ENCODE results near the gene ICAM3. TPM values are rescaled to one million over a fixed set of nuclear protein-coding genes. Genes with fewer than 3 reads are reported as not detected.

ICAM3 gene
- total RNA-seq, 1 donor from 2014 or later: 31.3 TPM

DNA sequence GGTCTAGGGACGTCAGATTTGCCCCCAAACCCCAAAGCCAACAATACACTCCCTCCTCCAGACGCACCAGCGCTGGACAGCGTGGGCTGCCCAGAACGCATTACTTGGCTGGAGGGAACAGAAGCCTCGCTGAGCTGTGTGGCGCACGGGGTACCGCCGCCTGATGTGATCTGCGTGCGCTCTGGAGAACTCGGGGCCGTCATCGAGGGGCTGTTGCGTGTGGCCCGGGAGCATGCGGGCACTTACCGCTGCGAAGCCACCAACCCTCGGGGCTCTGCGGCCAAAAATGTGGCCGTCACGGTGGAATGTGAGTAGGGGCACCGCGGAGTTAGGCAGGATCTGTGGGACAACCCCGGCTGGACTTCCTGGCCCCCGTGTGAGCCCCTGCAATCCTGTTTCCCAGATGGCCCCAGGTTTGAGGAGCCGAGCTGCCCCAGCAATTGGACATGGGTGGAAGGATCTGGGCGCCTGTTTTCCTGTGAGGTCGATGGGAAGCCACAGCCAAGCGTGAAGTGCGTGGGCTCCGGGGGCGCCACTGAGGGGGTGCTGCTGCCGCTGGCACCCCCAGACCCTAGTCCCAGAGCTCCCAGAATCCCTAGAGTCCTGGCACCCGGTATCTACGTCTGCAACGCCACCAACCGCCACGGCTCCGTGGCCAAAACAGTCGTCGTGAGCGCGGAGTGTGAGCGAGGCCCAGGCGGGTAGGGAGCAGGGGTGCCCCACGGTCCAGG lies 45.6 kb downstream of the ICAM3 start:
- Histone ChIP-seq H3K36me3 (no peaks in the 10 kb centered on the region), H3K27ac (replicated peaks) (no peak overlapping the region), H3K27me3 (ENCODE audit: low read depth) (peaks cover 90% of the 10 kb centered on the region), H3K4me3 (no peak overlapping the region), H3K4me1 (peaks cover 59% of the 10 kb centered on the region), H3K9me3 (replicated peaks) (no peaks in the 10 kb centered on the region)
- intact Hi-C loops (cut with micrococcal nuclease): no loop called here
- DNase-seq: no peak
- TF ChIP-seq CTCF (IDR thresholded peaks at IDR 0.05; ENCODE audit: borderline replicate concordance): no peak

DNA sequence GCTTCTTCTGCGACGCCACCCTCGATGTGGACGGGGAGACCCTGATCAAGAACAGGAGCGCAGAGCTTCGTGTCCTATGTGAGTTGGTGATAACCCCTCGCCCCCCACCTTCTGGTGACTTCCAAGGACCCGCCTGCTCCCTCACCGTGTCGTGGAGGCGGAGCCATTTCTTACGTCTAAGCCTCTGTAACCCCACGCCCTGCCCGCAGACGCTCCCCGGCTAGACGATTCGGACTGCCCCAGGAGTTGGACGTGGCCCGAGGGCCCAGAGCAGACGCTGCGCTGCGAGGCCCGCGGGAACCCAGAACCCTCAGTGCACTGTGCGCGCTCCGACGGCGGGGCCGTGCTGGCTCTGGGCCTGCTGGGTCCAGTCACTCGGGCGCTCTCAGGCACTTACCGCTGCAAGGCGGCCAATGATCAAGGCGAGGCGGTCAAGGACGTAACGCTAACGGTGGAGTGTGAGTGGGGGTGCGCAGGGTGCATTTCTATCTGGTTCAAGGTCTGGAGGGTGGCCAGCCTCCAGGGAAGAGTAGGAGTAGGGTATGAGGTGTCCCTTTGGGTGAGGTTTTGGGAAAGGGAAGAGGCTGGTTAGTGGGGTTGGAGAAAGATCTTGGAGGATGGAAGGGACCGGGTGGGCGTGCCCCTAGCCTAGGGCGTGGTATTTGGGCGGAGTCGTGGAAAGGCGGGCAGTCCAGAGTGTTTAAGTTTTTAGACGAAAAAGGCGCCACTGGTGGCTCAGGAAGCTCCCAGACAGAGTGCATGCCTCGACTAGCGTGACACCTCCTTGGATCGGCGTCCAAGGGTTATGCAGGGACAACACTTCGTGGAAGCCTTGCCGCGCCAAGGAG lies 46.4 kb downstream of the ICAM3 start:
- Histone ChIP-seq H3K36me3 (no peaks in the 10 kb centered on the region), H3K27ac (replicated peaks) (no peak overlapping the region), H3K4me1 (peaks cover 67% of the 10 kb centered on the region), H3K4me3 (peak overlapping the region; percentile 67), H3K27me3 (ENCODE audit: low read depth) (peaks cover 94% of the 10 kb centered on the region), H3K9me3 (replicated peaks) (no peaks in the 10 kb centered on the region)
- TF ChIP-seq CTCF (IDR thresholded peaks at IDR 0.05; ENCODE audit: borderline replicate concordance): no peak
- DNase-seq: no peak
- intact Hi-C loops (cut with micrococcal nuclease): no loop called here

- Histone ChIP-seq H3K4me1 (peaks cover 74% of the 10 kb centered on the region), H3K27me3 (ENCODE audit: low read depth) (peaks cover 99% of the 10 kb centered on the region)
- TF ChIP-seq CTCF (IDR thresholded peaks at IDR 0.05; ENCODE audit: borderline replicate concordance): no peak
These were observed 47.1 kb downstream of the ICAM3 start for GRCh38 chr19:10292206-10292788.

GRCh38 chr19:10291554-10292205 lies 47.7 kb downstream of the ICAM3 start:
- no peaks in the 10 kb centered on the region for H3K9me3 ChIP-seq (replicated peaks)
- H3K27me3 ChIP-seq (ENCODE audit: low read depth): peaks cover 100% of the 10 kb centered on the region
- no peak for DNase-seq
- H3K4me1 ChIP-seq: peaks cover 80% of the 10 kb centered on the region
- intact Hi-C loops (cut with micrococcal nuclease): no loop called here
- no peak for TF ChIP-seq CTCF (IDR thresholded peaks at IDR 0.05; ENCODE audit: borderline replicate concordance)
- no peaks in the 10 kb centered on the region for H3K36me3 ChIP-seq
- H3K27ac ChIP-seq (replicated peaks): no peak overlapping the region
- peak overlapping the region; percentile 67 for H3K4me3 ChIP-seq

More at GRCh38 chr19:10292206-10292788, 47.1 kb downstream of the ICAM3 start:
- Histone ChIP-seq H3K36me3 (no peaks in the 10 kb centered on the region), H3K4me3 (peak overlapping the region; percentile 67), H3K9me3 (replicated peaks) (no peaks in the 10 kb centered on the region), H3K27ac (replicated peaks) (no peak overlapping the region)
- DNase-seq: peak; percentile 78
- intact Hi-C loops (cut with micrococcal nuclease): no loop called here

- peak overlapping the region; percentile 67 for H3K4me3 ChIP-seq
- peak; percentile 72 for DNase-seq
- H3K36me3 ChIP-seq: no peaks in the 10 kb centered on the region
- H3K27ac ChIP-seq (replicated peaks): no peak overlapping the region
- H3K9me3 ChIP-seq (replicated peaks): no peaks in the 10 kb centered on the region
- H3K4me1 ChIP-seq: peaks cover 84% of the 10 kb centered on the region
- no peak for TF ChIP-seq CTCF (IDR thresholded peaks at IDR 0.05; ENCODE audit: borderline replicate concordance)
- intact Hi-C loops (cut with micrococcal nuclease): no loop called here
- peaks cover 93% of the 10 kb centered on the region for H3K27me3 ChIP-seq (ENCODE audit: low read depth)
These were observed 48.4 kb downstream of the ICAM3 start for GRCh38 chr19:10290876-10291553.
